ENCODE data around the gene PTCRA.

- TF ChIP-seq POLR2AphosphoS5 (IDR thresholded peaks at IDR 0.05; ENCODE audit: low read depth, low read length), result no peak
- no peak for TF ChIP-seq POLR2A (IDR thresholded peaks at IDR 0.05; ENCODE audit: low read depth, low read length)
- no peak for TF ChIP-seq PAX5 (IDR thresholded peaks at IDR 0.05; ENCODE audit: insufficient read depth, low read length, severe bottlenecking)
Observed at GRCh38 chr6:42873313-42873712, 42.5 kb upstream of the PTCRA start.

Measured in GM12891 (cell line).